COLO668 (cell line): Measurements from ENCODE around the gene USP47.
"Not testable (repeated sequence)": the region's sequence is repeated elsewhere in the genome, so short reads cannot be mapped to it uniquely, and the experiment has no call there.

Source experiments
- DNase-seq: peaks from one replicate; lab custom pipeline; 2025; ENCODE audit not compliant: unreplicated experiment; lab: John Stamatoyannopoulos, UW

USP47 gene

DNA sequence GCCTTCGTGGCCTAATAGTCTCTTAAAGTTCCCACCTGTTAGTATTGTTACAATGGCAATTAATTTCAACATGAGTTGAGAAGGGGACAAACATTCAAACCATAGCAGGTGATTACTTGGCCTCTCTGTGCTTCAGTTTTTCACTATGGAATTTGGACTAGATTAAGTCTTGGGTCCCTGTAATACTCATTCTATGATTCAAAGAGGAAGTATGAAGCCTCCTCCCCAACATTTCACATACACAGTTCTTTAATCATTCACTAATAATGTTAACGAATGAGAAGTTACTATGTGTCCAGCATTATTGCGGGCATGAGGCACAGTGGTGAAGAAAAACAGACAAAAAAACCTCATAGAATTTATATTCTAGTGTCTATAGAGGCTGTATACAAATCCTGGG lies 19.9 kb upstream of the USP47 start:
- no peak for DNase-seq

DNA sequence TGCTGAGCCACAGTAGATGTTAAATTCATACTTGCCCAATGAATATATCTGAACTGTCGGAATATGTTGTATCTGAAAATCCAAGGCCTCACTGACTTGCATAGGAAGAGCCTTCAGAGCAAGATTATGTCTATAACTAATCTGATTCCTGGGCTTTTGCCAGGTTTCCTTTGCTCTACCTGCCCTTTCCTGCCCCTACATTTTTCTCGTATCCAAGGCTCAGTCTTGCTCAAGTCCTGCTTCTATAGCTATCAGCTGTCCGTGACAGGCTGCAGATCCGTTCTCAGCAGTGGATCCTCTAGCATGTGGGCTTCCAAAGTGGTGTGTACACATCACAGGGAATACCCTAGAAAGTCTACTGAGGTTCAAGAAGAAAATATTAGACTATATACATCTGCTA lies 18.8 kb upstream of the USP47 start:
- DNase-seq, result no peak

DNA sequence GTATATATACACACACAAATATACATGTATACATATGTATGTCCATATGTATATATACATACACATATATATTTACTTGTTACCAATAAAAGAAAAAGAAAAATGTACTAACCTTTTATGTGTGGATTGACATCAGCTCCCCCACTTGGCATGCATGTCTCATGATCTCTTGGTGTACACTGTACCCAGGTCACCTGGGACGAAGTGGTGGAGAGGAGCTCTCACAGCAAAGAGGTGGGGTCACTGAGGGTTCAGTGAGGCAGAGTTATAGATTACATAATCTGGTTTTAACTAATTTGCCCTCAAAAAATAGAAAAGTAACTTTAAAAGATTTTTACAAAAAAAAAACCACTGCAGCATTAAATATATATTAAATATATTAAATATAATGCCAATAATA lies 15.5 kb upstream of the USP47 start:
- no peak for DNase-seq

DNA sequence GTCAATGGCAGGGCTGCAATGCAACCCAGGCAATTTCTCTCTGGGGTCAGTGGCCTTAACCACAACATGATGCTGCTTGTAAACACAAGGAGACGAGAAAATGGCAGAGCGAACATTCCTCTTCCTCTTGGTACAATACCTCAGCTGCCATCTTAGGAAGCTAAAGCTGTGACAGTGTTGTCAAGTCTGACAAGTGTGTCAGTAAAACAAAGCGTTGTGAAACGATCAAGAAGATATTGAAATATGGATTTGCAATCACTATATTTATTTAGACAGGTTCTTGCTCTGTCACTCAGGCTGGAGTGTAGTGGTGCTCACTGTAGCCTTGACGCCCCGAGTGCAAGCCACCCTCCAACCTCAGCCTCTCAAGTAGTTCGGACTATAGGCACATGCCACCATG lies 14.5 kb upstream of the USP47 start:
- DNase-seq, result no peak

DNA sequence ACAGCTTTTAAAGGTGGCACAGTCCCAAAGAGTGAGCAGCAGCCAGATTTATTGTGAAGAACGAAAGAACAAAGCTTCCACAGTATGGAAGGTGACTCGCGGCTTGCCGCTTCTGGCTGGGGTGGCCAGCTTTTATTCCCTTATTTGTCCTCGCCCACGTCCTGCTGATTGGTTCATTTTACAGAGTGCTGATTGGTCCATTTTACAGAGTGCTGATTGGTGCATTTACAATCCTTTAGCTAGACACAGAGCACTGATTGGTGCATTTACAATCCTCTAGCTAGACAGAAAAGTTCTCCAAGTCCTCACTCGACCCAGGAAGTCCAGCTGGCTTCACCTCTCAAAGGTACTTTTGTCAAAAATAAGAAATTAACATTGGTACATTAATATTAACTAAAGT lies 10.4 kb upstream of the USP47 start:
- DNase-seq, result not testable (repeated sequence)

DNA sequence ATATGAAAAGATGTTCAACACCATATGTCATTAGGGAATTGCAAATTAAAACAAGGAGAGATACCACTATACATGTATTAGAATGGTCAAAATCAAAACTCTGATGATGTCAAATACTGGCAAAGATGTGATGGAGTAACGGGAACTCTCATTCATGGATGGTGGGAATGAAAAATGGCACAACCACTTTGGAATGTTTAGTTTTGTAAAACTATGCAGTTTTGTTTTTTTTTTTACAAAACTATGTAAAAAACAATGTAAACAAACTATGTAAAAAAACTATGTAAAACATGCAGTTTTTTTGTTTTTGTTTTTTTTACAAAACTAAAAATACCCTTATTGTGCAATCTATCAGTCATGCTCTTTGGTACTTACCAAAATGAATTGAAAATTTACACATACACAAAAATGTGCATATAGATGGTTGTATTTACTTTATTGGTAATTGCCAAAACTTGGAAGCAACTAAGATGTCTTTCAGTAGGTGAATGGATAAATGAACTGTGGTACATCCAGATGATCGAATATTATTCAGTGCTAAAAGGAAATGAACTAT lies 5.0 kb upstream of the USP47 start:
- DNase-seq, result no peak

DNA sequence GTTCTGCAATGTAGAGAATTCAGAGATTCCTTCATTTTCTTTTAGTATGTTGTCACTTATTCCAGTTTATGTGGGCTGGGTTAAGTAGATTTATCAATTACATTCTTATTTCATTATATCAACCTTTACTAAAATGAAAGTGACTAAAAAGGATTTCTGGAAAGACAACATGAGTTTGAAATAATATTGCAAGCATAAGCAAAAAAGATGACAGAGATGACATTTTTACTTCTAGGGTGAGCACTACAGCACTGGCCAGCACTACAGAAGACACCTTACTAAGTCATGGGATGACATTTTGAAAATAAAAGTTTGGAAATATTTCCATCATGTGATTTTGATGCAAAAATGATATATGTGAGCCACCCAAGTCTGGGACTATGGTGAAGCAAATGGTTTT lies 2.1 kb upstream of the USP47 start:
- DNase-seq, result no peak

DNA sequence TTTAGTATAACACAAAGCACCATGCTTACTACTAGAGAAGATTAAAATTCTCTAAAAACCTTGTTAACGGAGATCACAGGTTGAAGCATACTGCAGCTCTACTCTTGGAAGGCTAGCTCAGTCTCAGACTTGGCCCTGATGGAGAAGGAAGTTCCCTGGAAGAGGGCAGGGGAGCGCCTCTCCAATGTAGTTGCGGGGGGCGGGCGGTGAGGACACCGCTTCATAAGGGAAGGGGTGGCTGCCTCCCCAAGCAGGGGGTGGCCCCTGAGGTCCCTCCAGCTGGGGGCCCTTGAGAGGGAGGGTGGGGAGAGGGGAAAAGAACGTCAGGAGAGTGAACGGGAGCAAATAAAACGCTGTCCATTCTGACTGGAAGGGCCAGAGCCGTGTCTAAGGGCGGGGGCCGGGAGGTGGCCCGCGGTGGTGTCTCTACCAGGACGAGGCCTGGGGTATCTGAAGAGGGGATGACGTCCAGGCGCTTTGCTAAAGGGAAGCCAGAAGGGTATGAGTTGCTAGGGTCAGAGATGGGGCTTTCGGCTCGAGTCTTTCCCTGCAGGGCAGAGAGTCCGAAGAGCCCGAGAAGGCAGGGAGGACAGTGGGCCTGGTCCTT lies 553 bp upstream of the USP47 start:
- DNase-seq, result no peak

DNA sequence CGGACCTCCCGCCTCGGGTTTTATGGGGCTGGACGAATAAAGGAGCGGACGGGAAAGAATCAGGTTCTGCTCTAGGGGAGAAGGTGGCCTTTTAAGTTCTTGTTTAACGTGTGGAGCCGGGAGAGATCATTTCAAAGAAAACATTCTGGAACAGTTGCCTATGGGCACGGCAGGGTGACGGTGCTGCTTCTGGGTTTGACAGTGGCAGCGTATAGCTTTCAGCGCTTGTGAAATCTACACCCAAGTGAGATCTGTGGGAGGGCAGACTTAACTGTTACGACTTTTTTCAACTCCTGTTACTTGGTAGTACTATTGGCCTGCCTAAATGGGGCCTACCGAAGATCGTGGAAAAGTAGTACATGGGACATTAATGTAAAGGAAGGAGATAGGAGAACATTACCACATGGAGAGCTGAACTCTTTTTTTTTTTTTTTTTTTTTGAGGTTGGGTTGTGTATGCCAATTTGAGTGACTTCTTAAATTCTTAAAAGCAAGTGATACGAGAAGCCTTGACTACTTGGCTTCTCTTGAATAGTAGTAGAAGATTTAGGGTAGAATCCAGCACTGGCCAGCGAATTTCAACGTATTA lies 743 bp downstream of the USP47 start:
- DNase-seq, result peak; percentile 56

DNA sequence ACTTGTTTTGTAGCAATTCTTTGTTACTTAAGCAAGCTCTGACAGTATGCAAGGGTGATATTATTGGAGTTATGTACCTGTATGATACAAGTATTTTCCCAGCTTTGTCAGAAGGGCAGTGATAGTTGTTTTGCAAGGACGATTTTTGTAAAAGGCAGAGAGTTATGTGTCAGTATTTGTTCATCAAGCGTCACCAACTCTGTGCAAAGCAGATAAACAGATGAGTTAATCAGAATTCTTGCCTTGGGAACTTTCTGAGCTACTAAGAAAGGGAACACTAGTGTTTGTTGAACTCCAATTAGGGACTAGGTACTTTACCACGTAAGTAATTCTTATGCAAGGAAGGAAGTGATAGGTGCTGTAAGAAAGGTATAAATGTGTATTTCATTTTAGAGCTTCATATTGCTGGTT lies 1.4 kb downstream of the USP47 start:
- DNase-seq, result no peak

DNA sequence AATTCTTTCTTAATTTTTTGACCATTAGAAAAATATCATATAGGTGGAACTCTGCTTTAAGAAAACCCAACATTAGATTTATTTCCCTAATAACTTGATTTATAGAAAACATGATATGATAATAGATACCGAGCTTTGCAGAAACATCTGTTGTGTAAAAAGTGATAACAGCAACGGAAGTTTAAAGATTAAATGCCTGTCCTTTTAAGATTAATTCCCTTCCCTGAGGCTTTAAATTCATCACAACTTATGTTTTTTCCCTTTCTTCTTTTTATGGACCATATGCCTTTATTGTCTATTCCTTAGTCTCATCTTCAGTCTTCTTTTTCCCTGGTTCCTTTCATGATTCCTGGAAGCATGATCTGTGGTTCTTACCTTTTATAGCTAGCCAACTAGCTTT lies 1.9 kb downstream of the USP47 start:
- DNase-seq, result no peak

DNA sequence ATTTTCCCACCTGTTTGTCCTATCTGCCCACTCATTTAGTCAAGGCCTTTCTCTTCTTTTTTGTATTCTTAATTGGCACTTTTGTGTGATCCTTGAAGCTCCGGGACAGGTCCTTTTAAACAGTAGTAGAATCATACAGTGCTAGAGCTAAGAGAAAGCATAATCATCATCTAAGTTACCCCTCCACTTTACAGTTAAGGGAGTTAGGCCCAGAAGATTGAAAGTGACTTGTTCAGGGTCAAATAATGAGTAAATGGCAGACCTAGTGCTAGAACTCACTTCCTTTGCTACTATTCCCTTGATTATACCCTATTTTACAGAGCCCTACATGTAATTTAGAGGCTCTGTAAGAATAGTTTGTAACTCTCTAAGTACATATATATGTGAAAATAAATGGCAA lies 2.5 kb downstream of the USP47 start:
- DNase-seq, result no peak

DNA sequence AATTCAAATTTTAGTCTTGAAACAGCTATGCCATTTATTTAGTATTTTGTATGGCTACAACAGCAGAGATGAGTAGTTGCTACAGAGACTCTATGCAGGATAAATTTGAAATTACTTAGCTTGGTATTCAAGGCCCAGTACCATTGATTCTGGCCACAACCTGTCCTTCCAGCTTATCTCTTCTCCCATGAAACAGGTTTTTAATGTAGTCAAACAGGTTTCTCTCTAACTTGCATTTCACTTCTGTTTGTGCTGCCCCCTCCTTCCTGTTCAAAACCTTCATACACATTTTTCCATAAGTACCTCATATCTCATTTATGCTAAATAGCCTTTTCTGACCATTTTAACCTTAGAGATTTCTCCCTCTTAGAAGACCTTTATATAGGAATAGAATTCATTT lies 3.3 kb downstream of the USP47 start:
- DNase-seq, result no peak

DNA sequence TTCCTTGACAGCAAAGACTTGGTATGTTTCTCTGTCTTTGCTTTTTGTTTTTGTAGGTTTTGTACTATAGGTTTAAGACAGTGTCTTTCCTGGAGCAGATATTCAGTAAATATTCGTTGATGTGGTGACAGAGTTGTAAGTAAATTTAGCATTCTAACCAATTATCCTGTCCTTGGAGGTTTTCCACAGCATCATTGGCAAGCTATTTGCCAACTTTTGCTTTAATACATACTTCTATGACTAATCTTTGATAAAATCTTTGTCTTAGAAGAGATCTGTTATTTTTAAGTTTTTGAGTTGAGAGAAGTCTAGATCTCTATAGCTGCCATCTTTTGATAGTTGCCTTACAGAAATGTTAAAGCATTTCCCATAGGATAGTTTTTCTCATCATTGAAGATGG lies 3.8 kb downstream of the USP47 start:
- no peak for DNase-seq

DNA sequence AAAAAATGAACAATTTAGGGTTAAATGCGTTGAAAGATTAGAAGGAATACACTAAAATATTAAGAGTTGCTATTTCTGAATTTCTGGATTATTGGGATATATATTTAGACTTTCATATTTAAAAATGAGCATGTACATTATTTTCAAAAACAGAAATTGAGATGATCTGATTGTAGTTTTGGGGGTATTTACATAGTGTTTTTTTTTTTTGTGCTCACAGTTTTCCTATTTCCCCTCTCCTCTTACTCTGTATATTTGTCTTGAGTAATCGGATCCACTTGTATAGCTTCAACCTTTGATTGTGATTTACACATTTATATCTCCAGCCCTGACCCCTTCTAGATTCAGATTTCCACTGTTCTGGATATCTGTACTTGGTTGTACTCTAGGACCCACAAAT lies 5.3 kb downstream of the USP47 start:
- DNase-seq, result no peak

DNA sequence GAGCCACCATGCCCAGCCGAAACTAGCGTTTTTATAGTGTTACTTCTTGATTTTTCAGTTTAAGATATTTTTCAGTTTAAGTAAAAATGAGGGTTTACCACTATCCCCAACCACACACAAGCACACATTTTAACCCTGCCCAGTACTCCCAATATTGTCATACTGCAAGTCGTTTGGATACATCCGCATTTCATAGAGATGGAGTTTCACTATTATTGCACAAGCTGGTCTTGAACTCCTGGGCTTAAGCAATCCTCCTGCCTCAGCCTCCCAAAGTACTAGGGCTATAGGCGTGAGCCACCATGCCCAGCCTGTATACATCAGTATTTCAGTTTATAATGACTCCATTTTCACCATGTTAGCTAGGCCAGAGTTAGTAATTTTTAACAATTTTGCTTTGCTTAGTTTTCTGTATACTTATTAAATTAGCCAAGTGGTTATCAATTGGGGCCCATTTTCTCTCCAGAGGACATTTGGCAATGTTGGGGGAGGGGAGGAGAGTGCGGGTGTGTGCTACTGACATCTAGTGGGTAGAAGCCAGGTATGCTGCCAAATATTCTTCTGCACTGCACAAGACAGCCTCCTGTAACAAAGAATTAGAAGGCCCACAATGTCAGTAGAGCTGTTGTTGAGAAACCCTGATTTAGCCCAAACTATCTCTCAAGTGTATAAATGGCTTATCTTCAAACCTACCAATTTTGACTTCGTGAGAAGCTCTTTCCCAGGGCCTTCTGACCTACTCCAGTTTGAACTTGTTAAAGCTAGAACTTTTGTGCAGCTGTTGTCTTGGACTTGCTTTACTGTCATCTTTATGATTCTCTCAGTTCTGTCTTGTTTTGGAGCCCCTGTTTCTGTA lies 7.3 kb downstream of the USP47 start:
- DNase-seq, result peak; percentile 42

DNA sequence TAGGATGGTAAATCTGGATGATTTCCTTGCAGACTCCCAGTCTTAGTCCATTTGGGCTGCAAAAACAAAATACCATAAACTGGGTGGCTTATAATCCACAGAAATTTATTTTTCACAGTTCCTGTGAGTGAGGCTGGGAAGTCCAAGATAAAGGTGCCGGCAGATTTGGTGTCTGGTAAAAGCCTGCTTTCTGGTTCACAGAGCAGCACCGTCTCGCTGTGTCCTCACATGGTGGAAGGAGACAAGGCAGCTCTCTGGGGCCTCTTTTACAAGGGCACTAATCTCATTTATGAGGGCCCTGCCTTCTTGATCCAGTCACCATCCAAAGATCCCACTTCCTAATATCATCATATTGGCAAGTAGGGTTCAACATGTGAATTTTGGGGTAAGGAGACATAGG lies 8.9 kb downstream of the USP47 start:
- DNase-seq, result no peak

DNA sequence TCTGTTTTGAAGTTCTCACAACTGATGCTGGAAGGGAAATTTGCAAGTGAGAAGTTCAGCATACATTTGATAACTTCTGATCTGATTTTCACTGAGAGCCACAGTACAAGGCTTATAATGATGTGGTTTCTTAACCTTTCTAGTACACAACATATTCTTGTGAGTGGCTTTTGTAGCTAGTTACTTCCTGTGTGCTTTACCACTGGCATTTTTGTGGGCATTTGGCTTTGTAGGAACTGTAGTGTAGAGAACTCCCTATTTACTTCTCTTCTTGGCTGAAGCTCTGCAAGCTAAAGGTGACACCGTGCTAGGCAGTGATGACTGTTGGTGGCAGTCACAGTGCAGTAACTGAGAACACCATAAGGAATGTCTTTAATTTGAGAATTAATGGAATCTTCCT lies 14.9 kb downstream of the USP47 start:
- DNase-seq, result no peak

DNA sequence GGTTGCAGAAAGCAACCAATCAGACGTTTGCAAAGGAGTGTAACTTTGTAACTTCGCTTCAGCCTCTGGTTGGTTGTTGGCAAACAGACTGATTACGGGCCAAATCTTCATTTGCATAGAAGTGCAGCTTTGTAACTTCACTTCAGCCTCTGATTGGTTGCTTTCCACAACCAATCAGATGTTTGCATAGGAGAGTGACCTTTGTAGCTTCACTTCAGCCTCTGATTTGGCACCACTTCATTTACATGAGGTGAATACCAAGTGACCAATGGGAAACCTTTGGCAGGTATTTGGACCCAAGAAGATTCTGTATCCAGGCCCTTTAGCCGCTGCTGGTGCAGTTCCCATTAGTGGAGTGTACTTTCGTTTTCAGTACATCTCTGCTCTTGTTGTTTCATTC lies 16.0 kb downstream of the USP47 start:
- no peak for DNase-seq

DNA sequence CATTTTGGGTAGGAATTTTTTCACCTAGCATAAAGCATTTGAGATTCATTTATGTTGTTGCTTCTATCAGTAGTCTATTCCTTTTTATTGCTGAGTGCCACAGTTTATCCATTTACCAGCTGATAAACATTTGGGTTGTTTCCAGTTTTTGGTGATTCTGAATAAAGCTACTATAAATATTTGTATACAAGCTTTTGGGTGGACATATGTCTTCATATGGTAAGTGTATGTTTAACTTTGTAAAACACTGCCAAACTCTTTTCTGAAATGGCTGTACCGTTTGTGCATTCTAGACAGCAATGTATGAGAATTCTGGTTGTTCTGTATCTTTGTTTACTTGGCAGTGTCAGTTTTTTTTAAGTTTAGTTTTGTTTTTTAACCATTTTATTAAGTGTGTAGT lies 16.9 kb downstream of the USP47 start:
- DNase-seq, result no peak

DNA sequence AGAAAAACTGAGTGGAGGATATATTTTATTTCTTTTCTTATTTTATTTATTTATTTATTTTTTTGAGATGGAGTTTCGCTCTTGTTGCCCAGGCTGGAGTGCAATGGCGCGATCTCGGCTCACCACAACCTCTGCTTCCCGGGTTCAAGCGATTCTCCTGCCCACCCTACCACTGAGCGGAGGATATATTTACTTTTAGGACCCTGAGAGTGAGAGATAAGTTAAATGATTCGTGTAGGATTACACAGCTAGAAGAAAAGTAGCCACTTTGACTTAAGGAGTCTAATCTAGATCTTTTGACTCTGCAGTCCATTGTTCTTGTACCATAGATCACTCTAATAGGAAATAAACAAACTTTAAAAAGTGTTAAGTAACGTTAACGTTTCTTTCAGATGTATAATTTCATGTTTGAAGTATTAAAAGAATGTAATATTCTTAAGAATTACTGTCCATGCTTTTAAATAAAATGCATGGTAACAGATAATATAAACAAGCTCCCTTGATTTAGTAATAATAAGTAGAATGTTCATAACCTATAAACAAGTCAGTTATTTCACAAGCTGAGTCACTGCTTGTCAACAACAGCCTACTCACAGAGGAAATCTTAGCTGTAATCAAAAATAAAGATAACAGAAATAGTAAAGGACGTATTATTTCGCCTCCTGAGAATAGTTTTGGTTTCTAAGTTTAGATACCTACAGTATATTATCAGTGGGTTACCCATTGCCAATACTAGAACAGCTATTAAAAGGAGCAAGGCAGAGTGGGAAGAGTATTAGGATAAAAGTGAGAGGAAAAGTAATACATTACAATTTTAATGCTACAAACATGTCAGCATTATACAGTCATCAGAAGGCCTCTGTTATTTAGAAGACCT lies 18.6 kb downstream of the USP47 start:
- DNase-seq, result no peak
